ENCODE data around the gene PARD3B. TPM values are rescaled to one million over a fixed set of nuclear protein-coding genes. Genes with fewer than 3 reads are reported as not detected.

Gene PARD3B
- total and polyA plus RNA-seq, 2 experiments from 2014 or later, result 3.5 to 4.4 TPM

- TF ChIP-seq ZNF462 (CRISPR knock-in tag; IDR thresholded peaks at IDR 0.05) (no peak), CTCF (conservative IDR thresholded peaks at IDR 0.05; ENCODE audit: low read depth in 2 of 2) (no peak), NANOG (IDR thresholded peaks at IDR 0.05; ENCODE audit: borderline replicate concordance) (no peak), EZH2phosphoT487 (IDR thresholded peaks at IDR 0.05; ENCODE audit: unreplicated experiment) (no peak), EZH2 (IDR thresholded peaks at IDR 0.05; ENCODE audit: low read depth, unreplicated experiment) (no peak), ETS1 (IDR thresholded peaks at IDR 0.05) (no peak), STAT1 (IDR thresholded peaks at IDR 0.05; ENCODE audit: unreplicated experiment) (no peak), ZNF331 (CRISPR knock-in tag; IDR thresholded peaks at IDR 0.05; ENCODE audit: low read depth) (no peak), ZNF114 (CRISPR knock-in tag; IDR thresholded peaks at IDR 0.05) (no peak)
Observed at GRCh38 chr2:205651719-205652118, 1106.4 kb downstream of the PARD3B start (continued).
